Tibial artery (tissue), 4 donors: Measurements from ENCODE around the gene CCDC69.

Experiments
- DNase-seq, 2 donors: peaks; one replicate each; pipeline ENCODE4 v3.0.0-alpha.2; 2019
- H3K27ac ChIP-seq, 2 donors: fragments of 200-600 bp; sonication (generic) in 1 of 2; 1 replicate in 1 of 2; 2 replicates in 1 of 2; pipeline ENCODE4 v1.5.1; 2018 to 2019; ENCODE audit warnings: mild to moderate bottlenecking in 1 of 2
- H3K27me3 ChIP-seq, 2 donors: fragments of 200-600 bp; sonication (generic) in 1 of 2; one replicate each; pipeline versions ENCODE4 v1.5.1 to v1.6.0; 2016 to 2019
- H3K36me3 ChIP-seq, 3 donors: fragments of 200-600 bp; sonication (generic) in 2 of 3; one replicate each; pipeline ENCODE4 v1.5.1; 2016 to 2019; ENCODE audit warnings: mild to moderate bottlenecking in 2 of 3
- H3K4me1 ChIP-seq, 4 donors: fragments of 200-600 bp; sonication (generic) in 2 of 4; 1 replicate in 3 of 4; 2 replicates in 1 of 4; pipeline ENCODE4 v1.5.1; 2016 to 2019
- H3K4me3 ChIP-seq, 2 donors: fragments of 200-600 bp; sonication (generic) in 1 of 2; 1 replicate in 1 of 2; 2 replicates in 1 of 2; pipeline ENCODE4 v1.5.1; 2018 to 2019; ENCODE audit warnings: mild to moderate bottlenecking in 2 of 2
- H3K9me3 ChIP-seq, 3 donors: fragments of 200-600 bp; sonication (generic) in 1 of 3; one replicate each; pipeline ENCODE4 v1.5.1; 2016 to 2019
- CTCF ChIP-seq, 2 experiments: fragments of 200-600 bp in 1 of 2; fragments of 450-650 bp in 1 of 2; IDR thresholded peaks; one replicate each; pipeline ENCODE4 v1.5.1; 2017 to 2019; ENCODE audit warnings: antibody characterized with exemption in 2 of 2, mild to moderate bottlenecking in 1 of 2, moderate library complexity in 1 of 2
- intact Hi-C: fragments of 100-400 bp; cut with DNase I; formaldehyde crosslinking; loops from one replicate; pipeline ENCODE4 v1.15.0; 2023; ENCODE audit warnings: low total_unique reads

The CCDC69 gene

GRCh38 chr5:151182524-151182900 is 41.4 kb downstream of the CCDC69 start:
- intact Hi-C loops = no loop called here
- no peak overlapping the region for H3K27ac ChIP-seq
- no peak for TF ChIP-seq CTCF (IDR thresholded peaks at IDR 0.05)

GRCh38 chr5:151181818-151182523 is 41.9 kb downstream of the CCDC69 start:
- no peak for TF ChIP-seq CTCF (IDR thresholded peaks at IDR 0.05)
- H3K9me3 ChIP-seq = no peaks in the 10 kb centered on the region
- intact Hi-C loops = no loop called here
- no peak overlapping the region for H3K27ac ChIP-seq
- DNase-seq = no peak
- H3K4me1 ChIP-seq = no peaks in the 10 kb centered on the region
- H3K4me3 ChIP-seq = no peak overlapping the region
- peaks cover 17 to 42% (median 34%) of the 10 kb centered on the region in 3 donors for H3K36me3 ChIP-seq
- no peaks in the 10 kb centered on the region for H3K27me3 ChIP-seq

More at GRCh38 chr5:151182524-151182900, 41.4 kb downstream of the CCDC69 start:
- Histone ChIP-seq H3K4me1 (no peaks in the 10 kb centered on the region), H3K9me3 (no peaks in the 10 kb centered on the region), H3K4me3 (no peak overlapping the region), H3K36me3 (peaks cover 17 to 48% (median 34%) of the 10 kb centered on the region in 3 donors), H3K27me3 (no peaks in the 10 kb centered on the region)
- no peak for DNase-seq

- intact Hi-C loops = no loop called here
- no peak for DNase-seq
- Histone ChIP-seq H3K27ac (no peak overlapping the region), H3K36me3 (peaks cover 10 to 33% (median 27%) of the 10 kb centered on the region in 3 donors), H3K9me3 (no peaks in the 10 kb centered on the region), H3K4me1 (no peaks in the 10 kb centered on the region), H3K27me3 (no peaks in the 10 kb centered on the region), H3K4me3 (no peak overlapping the region)
- no peak for TF ChIP-seq CTCF (IDR thresholded peaks at IDR 0.05)
Observed at GRCh38 chr5:151180291-151180690, 43.6 kb downstream of the CCDC69 start.

GRCh38 chr5:151179489-151179840 is 44.4 kb downstream of the CCDC69 start:
- Histone ChIP-seq H3K4me1 (no peaks in the 10 kb centered on the region), H3K27ac (no peak overlapping the region), H3K27me3 (no peaks in the 10 kb centered on the region), H3K36me3 (peaks cover 2 to 25% (median 24%) of the 10 kb centered on the region in 3 donors), H3K4me3 (no peak overlapping the region), H3K9me3 (no peaks in the 10 kb centered on the region)
- no peak for TF ChIP-seq CTCF (IDR thresholded peaks at IDR 0.05)
- no peak for DNase-seq
- intact Hi-C loops = no loop called here

GRCh38 chr5:151178777-151179488 is 45.0 kb downstream of the CCDC69 start:
- H3K36me3 ChIP-seq = peaks cover 0 to 21% (median 20%) of the 10 kb centered on the region in 3 donors
- no peak for TF ChIP-seq CTCF (IDR thresholded peaks at IDR 0.05)
- intact Hi-C loops = no loop called here

More at GRCh38 chr5:151178777-151179488, 45.0 kb downstream of the CCDC69 start:
- Histone ChIP-seq H3K4me3 (no peak overlapping the region), H3K27ac (no peak overlapping the region), H3K9me3 (no peaks in the 10 kb centered on the region), H3K4me1 (peaks cover 0 to 4% (median 0%) of the 10 kb centered on the region in 4 donors), H3K27me3 (no peaks in the 10 kb centered on the region)
- no peak for DNase-seq
